ENCODE data around the gene KCNQ4.

DNA sequence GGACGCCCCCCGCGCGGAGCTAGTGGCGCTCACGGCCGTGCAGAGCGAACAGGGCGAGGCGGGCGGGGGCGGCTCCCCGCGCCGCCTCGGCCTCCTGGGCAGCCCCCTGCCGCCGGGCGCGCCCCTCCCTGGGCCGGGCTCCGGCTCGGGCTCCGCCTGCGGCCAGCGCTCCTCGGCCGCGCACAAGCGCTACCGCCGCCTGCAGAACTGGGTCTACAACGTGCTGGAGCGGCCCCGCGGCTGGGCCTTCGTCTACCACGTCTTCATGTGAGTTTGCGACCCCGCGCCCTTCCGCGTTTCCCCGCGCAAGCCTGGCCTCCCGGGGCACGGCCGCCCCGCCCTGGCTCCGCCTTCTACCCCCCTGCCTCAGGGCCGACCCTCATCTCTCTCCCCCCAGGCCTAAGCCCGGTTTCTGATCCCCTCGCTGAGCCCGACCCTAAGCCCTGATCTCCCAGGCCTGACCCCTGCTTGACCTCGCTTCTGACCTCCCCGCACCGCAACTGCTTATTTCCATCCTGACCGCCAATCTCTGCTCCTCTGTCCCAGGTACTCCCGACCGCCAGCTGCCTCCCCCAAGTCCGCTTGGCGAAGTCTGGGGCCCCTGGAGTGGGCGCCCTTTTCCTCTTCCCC lies 669 bp downstream of the KCNQ4 start:
- TF ChIP-seq, protein P1, sequence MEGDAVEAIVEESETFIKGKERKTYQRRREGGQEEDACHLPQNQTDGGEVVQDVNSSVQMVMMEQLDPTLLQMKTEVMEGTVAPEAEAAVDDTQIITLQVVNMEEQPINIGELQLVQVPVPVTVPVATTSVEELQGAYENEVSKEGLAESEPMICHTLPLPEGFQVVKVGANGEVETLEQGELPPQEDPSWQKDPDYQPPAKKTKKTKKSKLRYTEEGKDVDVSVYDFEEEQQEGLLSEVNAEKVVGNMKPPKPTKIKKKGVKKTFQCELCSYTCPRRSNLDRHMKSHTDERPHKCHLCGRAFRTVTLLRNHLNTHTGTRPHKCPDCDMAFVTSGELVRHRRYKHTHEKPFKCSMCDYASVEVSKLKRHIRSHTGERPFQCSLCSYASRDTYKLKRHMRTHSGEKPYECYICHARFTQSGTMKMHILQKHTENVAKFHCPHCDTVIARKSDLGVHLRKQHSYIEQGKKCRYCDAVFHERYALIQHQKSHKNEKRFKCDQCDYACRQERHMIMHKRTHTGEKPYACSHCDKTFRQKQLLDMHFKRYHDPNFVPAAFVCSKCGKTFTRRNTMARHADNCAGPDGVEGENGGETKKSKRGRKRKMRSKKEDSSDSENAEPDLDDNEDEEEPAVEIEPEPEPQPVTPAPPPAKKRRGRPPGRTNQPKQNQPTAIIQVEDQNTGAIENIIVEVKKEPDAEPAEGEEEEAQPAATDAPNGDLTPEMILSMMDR (IDR thresholded peaks at IDR 0.05), result no peak
- TF ChIP-seq EZH2 (IDR thresholded peaks at IDR 0.05) (peak; percentile 65), EZH2phosphoT487 (IDR thresholded peaks at IDR 0.05) (peak; percentile 36)

All from neural progenitor cell (in vitro differentiated cells).